ENCODE data around the gene ERAP2.

DNA sequence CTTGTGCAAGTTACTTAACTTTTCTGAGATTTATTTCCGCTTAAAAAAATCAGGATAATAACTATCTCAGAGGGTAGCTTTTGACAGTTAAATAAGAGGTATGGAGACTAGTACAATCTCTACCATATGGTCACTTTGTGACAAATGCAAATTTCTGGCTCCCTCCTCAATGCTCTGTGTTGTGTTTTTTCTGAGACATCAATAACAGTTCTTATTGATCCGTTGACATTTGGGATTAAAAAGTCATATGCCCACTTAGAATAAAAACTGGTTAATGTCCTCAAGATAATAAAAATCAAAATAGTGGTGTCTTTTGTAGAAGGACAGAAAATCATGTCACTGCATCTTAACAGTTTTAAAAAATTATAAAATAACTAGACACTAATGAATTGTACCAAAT lies 34.8 kb downstream of the ERAP2 start:
- TF ChIP-seq, protein P1, sequence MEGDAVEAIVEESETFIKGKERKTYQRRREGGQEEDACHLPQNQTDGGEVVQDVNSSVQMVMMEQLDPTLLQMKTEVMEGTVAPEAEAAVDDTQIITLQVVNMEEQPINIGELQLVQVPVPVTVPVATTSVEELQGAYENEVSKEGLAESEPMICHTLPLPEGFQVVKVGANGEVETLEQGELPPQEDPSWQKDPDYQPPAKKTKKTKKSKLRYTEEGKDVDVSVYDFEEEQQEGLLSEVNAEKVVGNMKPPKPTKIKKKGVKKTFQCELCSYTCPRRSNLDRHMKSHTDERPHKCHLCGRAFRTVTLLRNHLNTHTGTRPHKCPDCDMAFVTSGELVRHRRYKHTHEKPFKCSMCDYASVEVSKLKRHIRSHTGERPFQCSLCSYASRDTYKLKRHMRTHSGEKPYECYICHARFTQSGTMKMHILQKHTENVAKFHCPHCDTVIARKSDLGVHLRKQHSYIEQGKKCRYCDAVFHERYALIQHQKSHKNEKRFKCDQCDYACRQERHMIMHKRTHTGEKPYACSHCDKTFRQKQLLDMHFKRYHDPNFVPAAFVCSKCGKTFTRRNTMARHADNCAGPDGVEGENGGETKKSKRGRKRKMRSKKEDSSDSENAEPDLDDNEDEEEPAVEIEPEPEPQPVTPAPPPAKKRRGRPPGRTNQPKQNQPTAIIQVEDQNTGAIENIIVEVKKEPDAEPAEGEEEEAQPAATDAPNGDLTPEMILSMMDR (IDR thresholded peaks at IDR 0.05), result no peak
- no peak for TF ChIP-seq EP300 (IDR thresholded peaks at IDR 0.05)
